HG03575 (cell line): ENCODE results near the gene MAP2K7.
"Not testable (repeated sequence)": the region's sequence is repeated elsewhere in the genome, so short reads cannot be mapped to it uniquely, and the experiment has no call there.

Source experiments
- ATAC-seq: cut with Tn5 transposase; IDR thresholded peaks from one replicate; pipeline ENCODE4 v1.9.1; 2021; ENCODE audit not compliant: unreplicated experiment, insufficient number of reproducible peaks, low FRiP score; ENCODE audit errors: extremely low read depth

MAP2K7 gene

DNA sequence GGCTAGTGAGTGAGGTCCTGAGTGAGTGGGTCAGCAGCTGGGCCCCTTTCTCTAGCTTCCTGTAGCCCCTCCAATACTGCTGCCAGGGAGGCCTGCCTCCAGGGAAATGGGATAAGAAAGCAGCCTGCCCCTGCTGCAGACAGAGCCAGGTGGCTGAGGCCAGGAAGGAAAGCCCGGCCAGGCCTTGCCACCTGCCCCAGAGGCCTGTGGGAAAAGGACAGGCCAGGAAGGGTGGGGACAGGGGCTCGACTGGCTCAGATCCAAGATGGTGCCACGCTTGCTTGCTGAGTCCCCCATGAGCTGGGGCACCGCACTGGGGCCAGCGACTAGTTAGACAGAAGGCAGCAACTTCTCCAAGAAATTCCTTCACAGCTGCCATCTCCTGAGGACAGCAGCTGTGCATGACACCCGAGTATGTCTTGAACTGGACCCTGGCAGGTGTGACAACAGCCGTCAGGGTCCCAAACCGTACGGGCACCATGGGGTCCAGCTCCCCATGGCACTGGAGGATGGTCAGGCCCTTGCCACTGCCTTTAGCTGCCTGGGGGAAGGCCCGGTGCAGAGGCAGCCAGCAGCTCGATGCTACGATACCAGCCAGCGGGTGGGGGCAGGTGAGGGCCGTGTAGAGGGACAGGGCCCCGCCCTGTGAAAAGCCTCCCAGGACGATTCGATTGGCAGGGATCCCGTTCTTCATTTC lies 24.4 kb upstream of the MAP2K7 start:
- ATAC-seq: no peak

- no peak for ATAC-seq
Measured at GRCh38 chr19:7879836-7880235, 23.8 kb upstream of the MAP2K7 start.

DNA sequence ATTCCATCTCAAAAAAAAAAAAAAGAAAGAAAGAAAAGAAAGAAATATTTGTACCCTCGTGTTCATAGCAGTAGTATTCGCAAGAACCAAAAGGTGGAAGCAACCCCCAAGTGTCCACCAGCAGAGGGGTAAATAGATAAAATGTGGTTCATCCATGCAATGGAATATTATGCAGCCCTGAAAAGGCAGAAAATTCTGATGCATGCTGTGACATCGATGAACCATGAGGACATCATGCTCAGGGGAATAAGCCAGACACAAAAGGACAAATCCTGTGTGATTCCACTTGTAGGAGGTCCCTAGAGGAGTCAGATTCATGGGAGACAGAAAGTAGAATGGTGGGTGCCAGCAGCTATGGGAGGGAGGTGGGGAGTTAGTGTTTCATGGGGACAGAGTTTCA lies 21.8 kb upstream of the MAP2K7 start:
- ATAC-seq: no peak

GRCh38 chr19:7883105-7883504 lies 20.6 kb upstream of the MAP2K7 start:
- no peak for ATAC-seq

- ATAC-seq: no peak
Measured at GRCh38 chr19:7883796-7884570, 19.7 kb upstream of the MAP2K7 start.

- no peak for ATAC-seq
Measured at GRCh38 chr19:7885818-7886217, 17.9 kb upstream of the MAP2K7 start.

DNA sequence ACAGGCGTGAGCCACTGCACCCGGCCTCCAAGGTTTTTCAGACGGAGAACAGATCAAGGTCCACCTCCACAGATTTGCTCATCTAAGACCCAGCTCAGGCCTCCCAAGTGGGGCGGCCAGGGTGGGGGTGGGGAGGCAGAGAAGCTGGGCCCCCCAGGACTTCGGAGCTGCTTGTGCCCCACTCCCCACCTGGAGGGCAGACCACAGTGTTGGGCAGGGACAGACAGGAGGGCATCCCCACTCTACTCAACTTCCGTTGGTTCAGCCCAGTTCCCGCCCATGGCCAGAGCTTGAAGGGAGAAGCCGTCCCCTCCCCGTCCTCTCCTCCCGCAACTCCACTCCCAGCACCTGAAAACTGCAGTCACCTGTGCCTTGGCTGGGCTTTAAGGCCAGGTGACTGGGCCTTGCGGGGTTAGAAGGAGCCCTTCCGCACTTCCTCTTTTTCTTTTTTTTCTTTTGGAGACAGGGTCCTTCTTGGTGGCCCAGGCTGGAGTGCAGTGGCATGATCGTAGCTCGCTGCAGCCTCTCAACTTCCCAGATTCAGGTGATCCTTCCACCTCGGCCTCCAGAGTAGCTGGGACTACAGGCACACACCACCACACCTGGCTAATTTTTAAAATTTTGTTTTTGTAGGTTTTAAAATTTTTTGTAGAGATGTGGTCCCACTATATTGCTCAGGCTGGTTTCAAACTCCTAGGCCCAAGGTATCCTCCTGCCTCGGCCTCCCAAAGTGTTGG lies 16.1 kb upstream of the MAP2K7 start:
- no peak for ATAC-seq

DNA sequence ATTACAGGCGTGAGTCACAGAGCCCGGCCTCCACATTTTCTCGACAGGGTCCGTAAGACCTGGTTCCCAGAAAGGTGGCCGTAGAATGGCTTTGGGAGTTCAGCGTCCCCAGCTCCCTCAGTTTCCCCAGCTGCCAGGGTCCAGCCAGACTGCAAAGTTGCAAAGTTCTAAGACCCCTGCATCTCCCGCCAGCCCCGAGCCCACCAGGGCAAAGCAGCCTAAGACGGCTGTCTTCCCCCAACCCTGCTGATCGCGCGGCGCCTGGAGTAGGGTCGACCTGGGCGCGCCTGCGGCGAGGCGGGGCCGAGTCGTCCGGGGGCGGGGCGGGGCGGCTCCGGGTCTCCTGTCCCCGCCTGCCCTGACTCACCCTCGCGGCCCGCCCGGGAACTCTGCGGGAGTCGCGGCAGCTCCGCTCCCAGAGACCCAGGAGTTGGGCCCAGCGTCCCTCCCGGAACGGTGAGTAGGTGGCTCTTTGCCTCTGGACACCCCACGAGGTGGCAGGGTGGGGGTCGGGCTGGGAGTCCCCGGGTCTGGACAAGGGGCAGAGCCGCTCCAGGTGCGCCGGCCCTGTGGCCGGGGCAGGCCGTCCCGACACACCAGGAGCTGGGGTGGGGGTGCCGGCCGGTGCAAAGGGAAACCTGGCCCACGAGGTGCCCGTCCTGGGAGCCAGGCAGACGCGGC lies 15.4 kb upstream of the MAP2K7 start, which contains the start of gene LRRC8E:
Gene LRRC8E (plus strand): TSS at position 366 of the 681 bp plus-strand sequence. CDS start 7,094 bp downstream, outside the sequence.
- ATAC-seq: no peak

DNA sequence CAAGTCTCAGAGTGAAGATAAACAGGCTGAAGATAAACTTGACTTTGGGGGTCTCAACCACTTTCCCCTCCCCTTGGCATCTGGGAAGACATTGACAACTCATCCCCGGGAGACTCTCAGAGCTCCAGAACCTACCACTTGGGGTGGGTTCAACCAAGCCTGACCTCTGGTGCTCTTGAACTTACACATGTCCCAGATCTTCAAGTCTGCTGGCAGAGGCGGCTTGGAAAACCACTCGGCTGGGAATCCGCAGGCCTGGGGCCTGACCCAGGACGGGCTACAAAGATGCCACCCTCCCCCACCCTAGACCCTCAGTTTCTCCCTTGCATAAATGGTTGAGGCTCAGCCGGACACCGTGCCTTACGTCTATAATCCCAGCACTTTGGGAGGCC lies 14.9 kb upstream of the MAP2K7 start:
- ATAC-seq: no peak

- ATAC-seq: not testable (repeated sequence)
Measured at GRCh38 chr19:7893362-7894101, 10.1 kb upstream of the MAP2K7 start.

DNA sequence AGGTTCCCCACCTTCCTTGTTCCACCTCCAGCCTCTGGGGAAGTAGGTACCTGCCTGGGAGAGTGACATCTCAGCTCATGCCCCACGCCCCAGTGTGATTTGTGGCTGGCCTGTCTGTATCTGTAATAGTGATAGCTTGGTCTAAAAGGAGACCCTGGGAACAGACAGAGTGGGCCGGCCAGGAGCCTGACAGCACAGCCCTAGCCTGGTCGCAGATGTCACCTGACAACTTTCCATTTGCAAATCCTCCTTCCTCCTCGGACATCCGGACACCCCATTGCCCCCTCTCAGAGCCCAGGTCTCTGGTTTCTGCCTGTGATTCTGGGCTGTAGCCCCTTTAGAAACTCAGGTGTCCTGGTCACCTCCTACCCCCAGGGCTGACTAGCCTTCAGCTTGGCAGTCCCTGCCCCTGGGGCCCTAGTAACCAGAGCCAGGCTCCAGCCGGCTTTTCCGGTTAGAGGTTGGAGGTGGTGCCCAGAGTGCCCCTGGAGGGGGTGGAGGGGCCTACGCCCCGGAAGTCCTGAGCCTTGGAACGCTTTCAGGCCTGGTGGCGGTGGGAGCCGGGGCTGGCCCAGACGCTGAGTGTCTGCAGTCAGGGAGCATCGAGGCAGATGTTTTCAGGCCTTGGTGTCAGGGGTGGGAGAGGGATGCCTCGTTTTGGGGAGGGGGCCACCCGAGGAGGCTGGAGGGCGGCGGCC lies 8.9 kb upstream of the MAP2K7 start:
- ATAC-seq: no peak

DNA sequence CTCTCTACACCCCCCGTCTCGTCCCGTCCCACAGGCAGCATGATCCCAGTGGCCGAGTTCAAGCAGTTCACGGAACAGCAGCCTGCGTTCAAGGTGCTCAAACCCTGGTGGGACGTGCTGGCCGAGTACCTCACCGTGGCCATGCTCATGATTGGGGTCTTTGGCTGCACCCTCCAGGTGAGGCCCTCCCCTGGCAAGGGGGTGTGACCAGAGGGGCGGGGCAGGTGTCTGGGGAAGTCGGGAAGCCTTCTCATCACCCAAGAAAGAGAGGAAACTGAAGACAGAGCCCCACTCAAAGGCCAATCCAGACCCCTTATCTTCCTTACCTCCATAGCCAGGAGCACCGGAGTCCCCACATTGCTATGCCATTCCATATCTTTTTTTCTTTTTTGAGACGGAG lies 8.1 kb upstream of the MAP2K7 start:
- ATAC-seq: no peak

- ATAC-seq: no peak
Measured at GRCh38 chr19:7897292-7897691, 6.4 kb upstream of the MAP2K7 start.

DNA sequence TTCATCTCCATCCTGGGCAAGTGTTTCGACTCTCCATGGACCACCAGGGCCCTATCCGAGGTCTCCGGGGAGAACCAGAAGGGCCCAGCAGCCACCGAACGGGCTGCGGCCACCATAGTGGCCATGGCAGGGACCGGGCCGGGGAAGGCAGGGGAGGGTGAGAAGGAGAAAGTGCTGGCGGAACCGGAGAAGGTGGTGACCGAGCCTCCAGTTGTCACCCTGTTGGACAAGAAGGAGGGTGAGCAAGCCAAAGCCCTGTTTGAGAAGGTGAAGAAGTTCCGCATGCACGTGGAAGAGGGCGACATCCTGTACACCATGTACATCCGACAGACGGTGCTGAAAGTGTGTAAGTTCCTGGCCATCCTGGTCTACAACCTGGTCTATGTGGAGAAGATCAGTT lies 4.7 kb upstream of the MAP2K7 start:
- ATAC-seq: no peak

DNA sequence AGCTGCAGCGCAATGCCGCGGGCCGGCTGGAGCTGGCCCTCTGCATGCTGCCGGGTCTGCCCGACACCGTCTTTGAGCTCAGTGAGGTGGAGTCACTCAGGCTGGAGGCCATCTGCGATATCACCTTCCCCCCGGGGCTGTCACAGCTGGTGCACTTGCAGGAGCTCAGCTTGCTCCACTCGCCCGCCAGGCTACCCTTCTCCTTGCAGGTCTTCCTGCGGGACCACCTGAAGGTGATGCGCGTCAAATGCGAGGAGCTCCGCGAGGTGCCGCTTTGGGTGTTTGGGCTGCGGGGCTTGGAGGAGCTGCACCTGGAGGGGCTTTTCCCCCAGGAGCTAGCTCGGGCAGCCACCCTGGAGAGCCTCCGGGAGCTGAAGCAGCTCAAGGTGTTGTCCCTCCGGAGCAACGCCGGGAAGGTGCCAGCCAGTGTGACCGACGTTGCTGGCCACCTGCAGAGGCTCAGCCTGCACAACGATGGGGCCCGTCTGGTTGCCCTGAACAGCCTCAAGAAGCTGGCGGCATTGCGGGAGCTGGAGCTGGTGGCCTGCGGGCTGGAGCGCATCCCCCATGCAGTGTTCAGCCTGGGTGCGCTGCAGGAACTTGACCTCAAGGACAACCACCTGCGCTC lies 3.8 kb upstream of the MAP2K7 start:
- no peak for ATAC-seq

GRCh38 chr19:7900401-7900870 lies 3.2 kb upstream of the MAP2K7 start:
- ATAC-seq: no peak

- ATAC-seq: no peak
Measured at GRCh38 chr19:7900931-7901330, 2.7 kb upstream of the MAP2K7 start.

GRCh38 chr19:7901337-7901736 lies 2.3 kb upstream of the MAP2K7 start:
- no peak for ATAC-seq
